ENCODE data around the gene ZFAND2A.

DNA sequence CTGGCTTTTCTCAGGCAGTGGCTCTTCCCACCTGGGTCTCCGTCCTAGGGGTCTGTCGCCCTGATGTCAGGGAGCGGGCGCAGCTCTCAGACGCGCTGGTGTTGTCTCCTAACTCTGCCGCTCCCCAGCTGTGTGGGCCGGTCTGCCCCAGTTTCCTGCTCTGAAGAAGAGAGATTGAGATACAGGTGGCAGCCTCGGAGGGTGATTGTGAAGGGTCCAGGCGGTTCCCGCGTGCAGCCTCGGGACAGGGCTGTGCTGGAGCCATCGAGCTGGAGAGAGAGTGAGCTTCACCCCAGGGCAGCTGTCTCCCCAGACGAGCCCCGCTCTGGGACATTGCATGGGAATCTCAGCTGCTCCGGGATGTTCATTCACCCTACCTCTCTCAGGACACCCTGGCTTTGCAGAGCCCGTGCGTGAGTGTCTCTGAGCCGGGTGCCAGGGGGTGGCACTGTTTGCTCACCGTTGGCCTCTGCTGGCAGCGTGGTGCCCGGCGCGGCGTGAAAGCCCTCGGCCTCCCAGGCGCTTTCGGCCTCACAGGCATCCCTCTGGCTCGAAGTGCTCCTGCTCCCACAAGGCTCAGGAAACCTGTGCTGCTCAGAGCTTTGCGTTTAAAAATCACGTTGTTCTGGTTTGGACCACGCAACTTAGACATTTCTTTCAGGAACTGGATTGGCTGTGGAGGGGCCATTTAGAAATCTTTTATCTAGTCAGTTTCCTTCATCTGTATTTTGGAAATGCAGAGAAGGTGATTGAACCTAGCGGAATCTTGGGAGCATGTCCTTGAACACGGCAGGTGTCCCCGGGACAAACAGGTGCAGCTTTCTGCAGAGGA is 33.8 kb upstream of the ZFAND2A start:
- TF ChIP-seq EP300 (IDR thresholded peaks at IDR 0.05), result no peak
- TF ChIP-seq POLR2AphosphoS5 (IDR thresholded peaks at IDR 0.05), result no peak
